Measurements from ENCODE around the gene SMIM14. TPM values are rescaled to one million over a fixed set of nuclear protein-coding genes. Genes with fewer than 3 reads are reported as not detected.
"Not testable (repeated sequence)": the region's sequence is repeated elsewhere in the genome, so short reads cannot be mapped to it uniquely, and the experiment has no call there.

SMIM14 gene
- total RNA-seq, 2 experiments from 2014 or later: 2.0 to 2.5 TPM

DNA sequence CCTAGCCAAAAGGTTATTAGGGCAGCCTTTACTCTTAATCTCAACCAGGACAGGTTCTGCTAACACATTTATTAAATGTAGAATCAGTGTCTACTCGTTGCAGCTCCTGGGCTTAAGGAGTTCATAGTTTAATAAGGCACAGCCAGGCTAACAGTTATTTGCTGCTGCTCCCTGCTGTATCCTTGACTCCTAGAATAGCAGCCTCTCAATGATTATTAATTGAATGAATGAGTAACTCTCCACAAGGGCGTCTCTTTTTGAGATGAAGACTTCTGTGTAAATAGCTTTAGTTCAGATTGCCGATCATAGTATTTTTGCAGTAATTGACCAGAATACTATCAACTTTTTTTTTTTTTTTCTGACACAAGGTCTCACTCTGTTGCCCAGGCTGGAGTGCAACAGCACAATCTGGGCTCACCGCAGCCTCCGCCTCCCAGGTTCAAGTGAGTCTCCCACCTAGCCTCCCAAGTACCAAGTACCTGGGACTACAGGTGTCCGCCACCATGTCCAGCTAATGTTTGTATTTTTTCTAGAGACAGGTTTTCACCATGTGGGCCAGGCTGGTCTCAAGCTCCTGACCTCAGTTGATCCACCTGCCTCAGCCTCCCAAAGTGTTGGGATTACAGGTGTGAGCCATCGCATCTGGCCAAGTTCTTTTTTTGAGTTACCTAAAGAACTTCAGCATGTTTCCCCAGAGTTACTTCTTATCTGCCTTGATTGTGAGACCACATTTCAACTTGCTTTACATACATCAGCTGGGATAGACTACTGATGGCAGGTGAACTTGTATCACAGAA, 114.3 kb downstream of the SMIM14 start:
- peaks cover 20% of the 10 kb centered on the region for H3K4me1 Mint-ChIP-seq (ENCODE audit: low read depth)
- H3K36me3 Mint-ChIP-seq (ENCODE audit: low read depth): peaks cover 3% of the 10 kb centered on the region
- no peak overlapping the region for H3K27ac Mint-ChIP-seq
- ChIA-PET POLR2A (interaction anchor here (0.8 kb wide), 1 partner anchor 66 kb away, joined by 3 read pairs; no protein-coding TSS in a partner anchor), CTCF (interaction anchor here (1.0 kb wide), 1 partner anchor 55 kb away, joined by 4 read pairs; no protein-coding TSS in a partner anchor)
- H3K4me3 Mint-ChIP-seq: no peak overlapping the region
- ATAC-seq (no peak), DNase-seq (no peak)
- H3K27me3 Mint-ChIP-seq (ENCODE audit: low read depth): peaks cover 2% of the 10 kb centered on the region
- no peaks in the 10 kb centered on the region for H3K9me3 Mint-ChIP-seq (ENCODE audit: insufficient read depth)

DNA sequence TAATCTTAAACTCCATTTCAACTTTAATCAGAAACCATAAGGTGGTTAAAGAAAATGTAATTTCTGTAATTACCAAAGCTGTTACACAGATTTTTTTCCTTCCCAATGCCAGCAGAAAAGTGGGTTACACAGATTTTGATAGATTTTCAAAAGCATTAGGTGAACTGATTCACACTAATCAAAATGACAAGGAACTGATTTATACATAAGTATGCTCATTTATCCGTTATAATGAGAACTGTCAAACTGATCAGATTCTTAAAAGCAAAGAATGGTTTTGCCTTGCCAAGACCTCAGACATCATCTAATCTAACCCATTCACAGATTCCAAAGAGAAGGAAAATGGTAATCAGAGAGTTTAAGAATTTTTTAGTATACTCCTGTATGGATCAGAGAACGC, 116.6 kb downstream of the SMIM14 start:
- ChIA-PET CTCF (no interaction called here), POLR2A (no interaction called here)
- no peaks in the 10 kb centered on the region for H3K9me3 Mint-ChIP-seq (ENCODE audit: insufficient read depth)
- no peak for DNase-seq
- no peak overlapping the region for H3K4me3 Mint-ChIP-seq
- no peaks in the 10 kb centered on the region for H3K27me3 Mint-ChIP-seq (ENCODE audit: low read depth)
- peaks cover 5% of the 10 kb centered on the region for H3K36me3 Mint-ChIP-seq (ENCODE audit: low read depth)
- no peak for ATAC-seq
- peaks cover 13% of the 10 kb centered on the region for H3K4me1 Mint-ChIP-seq (ENCODE audit: low read depth)
- no peak overlapping the region for H3K27ac Mint-ChIP-seq

DNA sequence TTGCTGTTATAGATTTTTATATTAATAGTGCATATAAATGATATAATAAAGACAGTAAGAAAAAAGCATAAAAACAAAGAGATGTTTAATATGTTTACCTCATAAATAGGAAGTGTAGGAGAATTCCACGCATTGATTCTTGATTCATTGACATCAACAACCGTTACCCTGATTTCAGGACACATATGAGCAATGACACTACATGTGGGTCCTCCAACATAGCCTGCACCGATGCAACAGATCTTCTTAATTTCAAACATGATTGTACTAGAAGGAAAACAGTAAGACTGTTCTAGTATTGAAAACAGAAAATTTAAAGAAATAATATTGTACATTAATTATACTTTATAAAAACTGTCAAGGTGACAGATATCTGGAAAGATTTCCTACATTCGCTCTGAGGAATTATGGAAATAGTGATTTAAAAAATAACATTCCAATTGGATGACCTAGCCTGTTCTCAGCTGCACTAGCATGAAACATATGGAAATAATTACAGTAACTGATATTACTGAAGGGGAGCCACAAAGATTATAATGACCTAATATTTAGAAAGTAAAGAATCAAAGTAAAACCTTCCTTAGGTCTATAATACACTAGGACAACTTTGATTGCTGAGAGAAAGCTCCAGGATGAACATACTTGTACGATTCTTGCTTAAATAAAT, 117.3 kb downstream of the SMIM14 start:
- H3K9me3 Mint-ChIP-seq (ENCODE audit: insufficient read depth): no peaks in the 10 kb centered on the region

DNA sequence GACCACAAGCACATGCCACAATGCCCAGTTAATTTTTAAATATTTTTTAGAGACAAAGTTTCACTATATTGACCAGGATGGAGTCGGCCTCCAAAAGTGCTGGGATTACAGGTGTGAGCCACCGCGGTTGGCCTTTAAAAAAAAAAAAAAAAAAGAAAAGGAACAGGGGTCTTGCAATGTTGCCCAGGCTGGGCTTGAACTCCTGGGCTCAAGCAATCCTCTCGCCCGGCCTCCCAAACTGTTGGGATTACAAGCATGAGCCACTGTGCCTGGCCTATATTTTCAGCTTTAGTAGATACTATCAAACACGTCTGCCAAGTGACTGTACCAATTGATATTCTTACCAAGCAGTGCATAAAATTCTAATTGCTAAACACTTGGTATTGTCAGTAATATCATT, 120.2 kb downstream of the SMIM14 start:
- H3K27ac Mint-ChIP-seq: no peak overlapping the region
- no peaks in the 10 kb centered on the region for H3K9me3 Mint-ChIP-seq (ENCODE audit: insufficient read depth)
- ATAC-seq (no peak), DNase-seq (no peak)
- CTCF ChIA-PET: no interaction called here
- H3K4me3 Mint-ChIP-seq: no peak overlapping the region
- peaks cover 4% of the 10 kb centered on the region for H3K36me3 Mint-ChIP-seq (ENCODE audit: low read depth)
- POLR2A ChIA-PET: no interaction called here
- no peaks in the 10 kb centered on the region for H3K27me3 Mint-ChIP-seq (ENCODE audit: low read depth)
- no peaks in the 10 kb centered on the region for H3K4me1 Mint-ChIP-seq (ENCODE audit: low read depth)

More for the DNA sequence above, 117.3 kb downstream of the SMIM14 start:
- Mint-ChIP-seq H3K27me3 (ENCODE audit: low read depth) (no peaks in the 10 kb centered on the region), H3K27ac (no peak overlapping the region), H3K4me3 (no peak overlapping the region), H3K36me3 (ENCODE audit: low read depth) (peaks cover 2% of the 10 kb centered on the region), H3K4me1 (ENCODE audit: low read depth) (peaks cover 8% of the 10 kb centered on the region)
- ATAC-seq (no peak), DNase-seq (no peak)
- ChIA-PET CTCF (no interaction called here), POLR2A (no interaction called here)

DNA sequence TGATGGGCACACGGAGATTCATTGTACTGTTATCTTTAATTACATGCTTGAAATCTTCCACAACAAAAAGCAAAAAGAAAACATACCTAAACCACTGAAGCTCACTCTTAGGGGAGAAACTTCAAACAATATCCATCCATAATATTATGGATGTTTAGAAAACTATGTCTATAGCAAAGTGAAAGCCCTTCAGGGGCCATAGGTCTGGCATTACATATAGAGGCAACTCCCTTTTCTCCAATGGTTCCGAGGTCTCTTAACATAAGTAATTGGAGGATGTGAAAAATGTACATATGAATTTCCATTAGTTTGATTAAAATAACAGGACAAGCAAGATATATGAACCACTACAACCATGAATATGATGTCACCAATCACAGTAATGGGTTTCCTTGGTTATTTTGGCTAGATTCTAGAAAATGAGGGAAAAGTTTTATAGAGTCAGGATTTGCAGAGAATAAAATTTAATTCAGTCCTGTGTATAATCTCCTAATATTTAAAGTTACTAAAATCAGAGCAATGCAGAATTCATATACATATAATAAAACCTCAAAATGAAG, 122.2 kb downstream of the SMIM14 start:
- CTCF ChIA-PET: no interaction called here
- H3K27ac Mint-ChIP-seq: no peak overlapping the region
- H3K36me3 Mint-ChIP-seq (ENCODE audit: low read depth): peaks cover 8% of the 10 kb centered on the region
- H3K27me3 Mint-ChIP-seq (ENCODE audit: low read depth): no peaks in the 10 kb centered on the region
- POLR2A ChIA-PET: no interaction called here
- DNase-seq: no peak
- no peak for ATAC-seq
- no peak overlapping the region for H3K4me3 Mint-ChIP-seq
- H3K4me1 Mint-ChIP-seq (ENCODE audit: low read depth): no peaks in the 10 kb centered on the region
- H3K9me3 Mint-ChIP-seq (ENCODE audit: insufficient read depth): no peaks in the 10 kb centered on the region

DNA sequence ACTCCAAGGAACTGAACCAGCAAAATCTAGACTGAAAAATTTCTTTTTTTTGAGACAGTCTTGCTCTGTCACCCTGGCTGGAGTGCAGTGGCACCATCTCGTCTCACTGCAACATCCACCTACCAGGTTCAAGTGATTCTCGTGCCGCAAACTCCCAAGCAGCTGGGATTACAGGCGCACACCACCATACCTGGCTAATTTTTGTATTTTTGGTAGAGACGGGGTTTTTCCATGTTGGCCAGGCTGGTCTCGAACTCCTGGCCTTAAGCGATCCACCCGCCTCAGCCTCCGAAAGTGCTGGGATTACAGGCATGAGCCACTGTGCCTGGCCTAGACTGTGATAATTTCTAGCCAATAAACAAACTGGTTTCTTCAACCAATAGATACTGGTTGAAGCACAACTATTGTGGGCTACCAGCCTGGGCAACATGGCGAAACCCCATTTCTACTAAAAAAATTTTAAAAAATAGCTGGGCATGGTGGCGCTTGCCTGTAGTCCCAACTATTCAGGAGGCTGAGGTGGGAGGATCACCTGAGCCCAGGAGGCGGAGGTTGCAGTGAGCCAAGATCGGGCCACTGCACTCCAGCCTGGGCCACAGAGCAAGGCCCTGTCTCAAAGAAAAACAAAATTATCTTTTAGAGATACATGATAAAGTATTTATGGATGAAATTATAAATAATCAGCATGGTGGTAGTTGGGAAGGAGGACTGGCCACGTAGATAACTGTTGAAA, 122.8 kb downstream of the SMIM14 start:
- ATAC-seq; H3K9me3 Mint-ChIP-seq (ENCODE audit: insufficient read depth); H3K4me1 Mint-ChIP-seq (ENCODE audit: low read depth); DNase-seq; CTCF ChIA-PET; H3K27me3 Mint-ChIP-seq (ENCODE audit: low read depth); H3K36me3 Mint-ChIP-seq (ENCODE audit: low read depth); POLR2A ChIA-PET; H3K4me3 Mint-ChIP-seq; H3K27ac Mint-ChIP-seq: not testable (repeated sequence)

DNA sequence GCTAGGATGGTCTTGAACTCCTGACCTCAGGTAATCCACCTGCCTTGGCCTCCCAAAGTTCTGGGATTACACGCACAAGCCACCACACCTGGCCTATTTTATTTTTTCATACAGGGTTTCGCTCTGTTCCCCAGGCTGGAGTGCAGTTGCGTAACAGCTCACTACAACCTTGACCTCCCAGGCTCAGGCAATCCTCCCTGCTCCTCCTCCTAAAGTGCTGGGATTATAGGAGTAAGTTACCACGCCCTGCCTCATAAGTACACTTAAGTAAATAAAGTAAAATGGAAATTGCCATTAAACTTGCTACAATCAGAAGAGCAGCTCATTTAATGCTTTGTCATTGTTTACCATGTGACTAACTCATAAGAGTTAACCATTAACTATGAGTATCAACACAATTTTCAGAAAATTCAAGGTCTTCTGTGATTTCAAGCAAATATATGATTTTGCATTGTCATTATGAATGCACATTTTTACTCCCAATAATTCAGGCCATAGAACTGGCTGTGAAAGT, 123.7 kb downstream of the SMIM14 start:
- H3K27me3 Mint-ChIP-seq (ENCODE audit: low read depth): no peaks in the 10 kb centered on the region
- ChIA-PET CTCF (interaction anchor here (1.2 kb wide), 1 partner anchor 45 kb away, joined by 3 read pairs; no protein-coding TSS in a partner anchor), POLR2A (interaction anchor here (0.6 kb wide), 1 partner anchor 12 kb away, joined by 3 read pairs; no protein-coding TSS in a partner anchor)
- H3K27ac Mint-ChIP-seq: no peak overlapping the region
- peaks cover 8% of the 10 kb centered on the region for H3K36me3 Mint-ChIP-seq (ENCODE audit: low read depth)
- H3K4me1 Mint-ChIP-seq (ENCODE audit: low read depth): no peaks in the 10 kb centered on the region
- DNase-seq (no peak), ATAC-seq (no peak)
- no peaks in the 10 kb centered on the region for H3K9me3 Mint-ChIP-seq (ENCODE audit: insufficient read depth)
- H3K4me3 Mint-ChIP-seq: no peak overlapping the region

DNA sequence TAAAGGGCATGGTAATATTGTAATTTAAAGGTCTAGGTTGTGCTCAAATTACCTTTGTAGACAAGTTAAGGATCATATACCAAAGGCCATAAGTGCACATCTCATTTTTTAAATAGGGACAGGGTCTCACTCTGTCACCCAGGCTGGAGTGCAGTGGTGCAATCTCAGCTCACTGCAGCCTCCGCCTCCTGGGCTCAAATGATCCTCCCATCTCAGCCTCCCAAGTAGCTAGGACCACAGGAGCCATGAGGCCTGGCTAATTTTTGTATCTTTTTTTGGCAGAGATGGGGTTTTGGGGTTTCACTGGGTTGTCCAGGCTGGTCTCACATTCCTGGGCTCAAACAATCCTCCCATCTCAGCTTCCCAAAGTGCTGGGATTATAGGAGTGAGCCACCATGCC, 124.4 kb downstream of the SMIM14 start:
- H3K27me3 Mint-ChIP-seq (ENCODE audit: low read depth); H3K4me1 Mint-ChIP-seq (ENCODE audit: low read depth); H3K4me3 Mint-ChIP-seq; POLR2A ChIA-PET; H3K27ac Mint-ChIP-seq; ATAC-seq; H3K9me3 Mint-ChIP-seq (ENCODE audit: insufficient read depth); DNase-seq: not testable (repeated sequence)
- H3K36me3 Mint-ChIP-seq (ENCODE audit: low read depth): peaks cover 14% of the 10 kb centered on the region
- CTCF ChIA-PET: interaction anchor here (1.2 kb wide), 1 partner anchor 45 kb away, joined by 3 read pairs; no protein-coding TSS in a partner anchor

DNA sequence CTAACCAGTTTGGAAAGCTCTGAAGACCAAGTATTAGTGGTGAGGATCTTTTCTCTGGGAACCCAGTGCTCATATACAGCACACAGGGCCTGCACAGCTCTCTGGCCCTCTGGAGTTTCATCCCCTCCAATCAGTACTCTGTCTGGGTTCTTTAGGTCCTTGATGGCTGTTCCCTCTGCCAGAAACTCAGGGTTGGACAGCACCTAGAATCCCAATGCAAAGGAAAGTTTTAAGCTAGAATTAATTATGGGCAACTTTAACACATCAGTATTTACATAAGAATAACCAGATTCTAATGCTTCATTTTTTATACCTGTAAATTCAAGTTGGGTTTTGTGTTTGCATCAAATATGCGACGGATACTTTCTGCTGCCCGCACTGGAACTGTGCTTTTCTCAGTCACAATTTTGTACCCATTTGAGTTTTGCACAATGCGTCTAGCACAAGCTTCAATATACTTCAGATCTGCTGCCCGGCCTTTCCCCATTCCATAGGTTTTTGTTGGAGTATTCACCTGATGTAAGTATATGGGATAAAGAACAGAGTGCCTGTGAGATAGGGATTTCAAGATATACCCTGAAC, 128.2 kb downstream of the SMIM14 start:
- ChIA-PET POLR2A (no interaction called here), CTCF (interaction anchor here (1.5 to 1.9 kb wide), 2 partner anchors 15 to 41 kb away, joined by 4 to 6 read pairs; no protein-coding TSS in a partner anchor)
- Mint-ChIP-seq H3K27me3 (ENCODE audit: low read depth) (no peaks in the 10 kb centered on the region), H3K4me3 (no peak overlapping the region), H3K36me3 (ENCODE audit: low read depth) (peaks cover 20% of the 10 kb centered on the region), H3K9me3 (ENCODE audit: insufficient read depth) (no peaks in the 10 kb centered on the region), H3K4me1 (ENCODE audit: low read depth) (no peaks in the 10 kb centered on the region), H3K27ac (no peak overlapping the region)
- DNase-seq (no peak), ATAC-seq (no peak)

DNA sequence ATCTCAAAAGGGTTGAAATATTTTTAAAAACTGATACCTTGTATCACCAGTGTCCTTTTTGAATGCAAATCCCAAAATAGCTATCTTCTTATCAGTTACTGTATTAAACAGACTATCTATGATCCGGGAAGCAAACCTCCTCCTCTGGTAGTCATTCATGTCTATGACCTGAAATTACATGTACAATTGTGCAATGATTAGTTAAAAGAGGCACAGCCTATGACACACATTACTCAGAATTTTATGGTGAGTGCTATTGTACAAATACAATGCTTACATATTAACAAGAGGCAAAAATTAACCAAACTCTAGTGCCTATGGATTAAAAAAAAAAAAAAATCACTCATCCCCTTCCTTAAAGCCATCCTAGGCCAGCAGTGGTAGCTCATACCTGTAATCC, 133.1 kb downstream of the SMIM14 start:
- Mint-ChIP-seq H3K27me3 (ENCODE audit: low read depth) (no peaks in the 10 kb centered on the region), H3K9me3 (ENCODE audit: insufficient read depth) (no peaks in the 10 kb centered on the region), H3K4me3 (no peak overlapping the region), H3K27ac (no peak overlapping the region), H3K4me1 (ENCODE audit: low read depth) (no peaks in the 10 kb centered on the region), H3K36me3 (ENCODE audit: low read depth) (peaks cover 29% of the 10 kb centered on the region)
- DNase-seq (no peak), ATAC-seq (no peak)
- POLR2A ChIA-PET: interaction anchor here (0.6 kb wide), 1 partner anchor 117 kb away, joined by 3 read pairs; no protein-coding TSS in a partner anchor
- CTCF ChIA-PET: interaction anchor here (0.5 kb wide), 1 partner anchor 819 kb away, joined by 3 read pairs; no protein-coding TSS in a partner anchor

DNA sequence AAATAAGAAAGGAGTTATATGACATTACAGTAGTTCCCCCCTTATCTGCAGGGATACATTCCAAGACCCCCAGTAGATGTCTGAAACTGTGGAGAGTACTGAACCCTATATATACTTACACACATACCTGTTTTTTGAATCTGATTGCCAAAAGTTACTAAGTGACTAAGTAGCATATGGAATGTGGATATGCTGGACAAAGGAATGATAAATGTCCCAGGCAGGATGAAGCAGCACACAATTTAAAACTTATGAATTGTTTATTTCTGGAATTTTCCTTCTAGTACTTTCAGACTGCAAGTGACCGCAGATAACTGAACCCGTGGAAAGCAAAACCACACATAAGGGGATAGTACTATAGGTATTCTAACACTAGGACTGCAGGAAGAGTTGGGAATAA, 134.1 kb downstream of the SMIM14 start:
- DNase-seq: no peak
- Mint-ChIP-seq H3K4me1 (ENCODE audit: low read depth) (no peaks in the 10 kb centered on the region), H3K4me3 (no peak overlapping the region), H3K36me3 (ENCODE audit: low read depth) (peaks cover 27% of the 10 kb centered on the region), H3K27ac (no peak overlapping the region), H3K9me3 (ENCODE audit: insufficient read depth) (no peaks in the 10 kb centered on the region), H3K27me3 (ENCODE audit: low read depth) (no peaks in the 10 kb centered on the region)
- CTCF ChIA-PET: no interaction called here
- ATAC-seq: no peak
- POLR2A ChIA-PET: no interaction called here

All from activated CD8-positive, alpha-beta T cell treated with anti-CD3 and anti-CD28 coated beads, Interleukin-2, amount 10 ng/mL, durations not matched to agents 7 days and 5 days (primary cell).